ENCODE results near the gene HES5. TPM values are rescaled to one million over a fixed set of nuclear protein-coding genes. Genes with fewer than 3 reads are reported as not detected.
A peak's percentile ranks its signal among the peaks of the same experiment; 100 is the strongest.
"Not testable (repeated sequence)": the region's sequence is repeated elsewhere in the genome, so short reads cannot be mapped to it uniquely, and the experiment has no call there.

HES5 gene
- total and polyA plus RNA-seq, 10 donors, result 0.36 to 0.54 (median 0.38) TPM; not detected in 5

GRCh38 chr1:2553871-2554620 lies 24.0 kb upstream of the HES5 start:
- 61 to 77% (median 66%) methylated on average over 21 to 30 of the region's 30 CpGs for WGBS, 5 donors
- intact Hi-C loops (cut with DNase I; ENCODE audit: low total_unique reads), result no loop called here
- DNase-seq, result no peak
- peak overlapping the region in 6 of 8 donors; percentile 96 to 99 (median 98) for H3K27ac ChIP-seq
- peaks cover 45 to 81% (median 65%) of the 10 kb centered on the region in 6 donors for H3K4me1 ChIP-seq
- TF ChIP-seq POLR2A (IDR thresholded peaks at IDR 0.05) (no peak), POLR2AphosphoS5 (IDR thresholded peaks at IDR 0.05) (peak in 2 of 3 donors; percentile 59), CTCF (IDR thresholded peaks at IDR 0.05 in 8 of 11, conservative IDR thresholded peaks at IDR 0.05 in 3 of 11) (no peak)
- H3K9me3 ChIP-seq, result no peaks in the 10 kb centered on the region
- peak overlapping the region in 2 of 8 donors; percentile 71 to 95 for H3K4me3 ChIP-seq
- H3K36me3 ChIP-seq, result peaks cover 0 to 16% (median 13%) of the 10 kb centered on the region in 6 donors
- no peaks in the 10 kb centered on the region for H3K27me3 ChIP-seq (replicated peaks in 1 of 7)

GRCh38 chr1:2553076-2553475 lies 23.0 kb upstream of the HES5 start:
- intact Hi-C loops (cut with DNase I; ENCODE audit: low total_unique reads); H3K9me3 ChIP-seq; H3K36me3 ChIP-seq; H3K27ac ChIP-seq; H3K27me3 ChIP-seq (replicated peaks in 1 of 7); DNase-seq; H3K4me3 ChIP-seq: not testable (repeated sequence)
- peaks cover 42 to 81% (median 65%) of the 10 kb centered on the region in 6 donors for H3K4me1 ChIP-seq
- WGBS, 5 donors, result 54 to 88% (median 65%) methylated on average over 7 to 8 of the region's 9 CpGs

GRCh38 chr1:2552189-2552588 lies 22.1 kb upstream of the HES5 start:
- WGBS, 5 donors, result 89 to 96% (median 95%) methylated on average over 19 to 26 of the region's 26 CpGs
- intact Hi-C loops (cut with DNase I; ENCODE audit: low total_unique reads), result no loop called here
- H3K4me1 ChIP-seq, result peaks cover 42 to 81% (median 65%) of the 10 kb centered on the region in 6 donors
- DNase-seq, result no peak
- no peaks in the 10 kb centered on the region for H3K9me3 ChIP-seq
- H3K27ac ChIP-seq, result peak overlapping the region in 2 of 8 donors; percentile 99
- TF ChIP-seq POLR2AphosphoS5 (IDR thresholded peaks at IDR 0.05) (peak in 2 of 3 donors; percentile 31 to 52), CTCF (IDR thresholded peaks at IDR 0.05 in 8 of 11, conservative IDR thresholded peaks at IDR 0.05 in 3 of 11) (no peak), POLR2A (IDR thresholded peaks at IDR 0.05) (no peak)
- no peaks in the 10 kb centered on the region for H3K27me3 ChIP-seq (replicated peaks in 1 of 7)
- H3K36me3 ChIP-seq, result no peaks in the 10 kb centered on the region
- no peak overlapping the region for H3K4me3 ChIP-seq

GRCh38 chr1:2551544-2551943 lies 21.5 kb upstream of the HES5 start:
- 71 to 87% (median 80%) methylated on average over 9 of the region's 9 CpGs for WGBS, 5 donors
- intact Hi-C loops (cut with DNase I; ENCODE audit: low total_unique reads); DNase-seq; H3K36me3 ChIP-seq; H3K9me3 ChIP-seq; H3K27me3 ChIP-seq (replicated peaks in 1 of 7); H3K4me3 ChIP-seq: not testable (repeated sequence)
- peaks cover 43 to 81% (median 68%) of the 10 kb centered on the region in 6 donors for H3K4me1 ChIP-seq
- peak overlapping the region in 5 of 8 donors; percentile 36 to 99 (median 98) for H3K27ac ChIP-seq

- peak overlapping the region in 1 of 8 donors; percentile 92 for H3K4me3 ChIP-seq
- peak; percentile 82 for DNase-seq
- H3K9me3 ChIP-seq; H3K36me3 ChIP-seq; intact Hi-C loops (cut with DNase I; ENCODE audit: low total_unique reads); H3K27me3 ChIP-seq (replicated peaks in 1 of 7): not testable (repeated sequence)
- peak in 1 of 3 donors; percentile 3 for TF ChIP-seq POLR2AphosphoS5 (IDR thresholded peaks at IDR 0.05)
- H3K4me1 ChIP-seq, result peaks cover 40 to 86% (median 71%) of the 10 kb centered on the region in 6 donors
- H3K27ac ChIP-seq, result peak overlapping the region in 7 of 8 donors; percentile 13 to 99 (median 98)
- 37 to 57% (median 55%) methylated on average over 8 to 12 of the region's 12 CpGs for WGBS, 5 donors
These were observed 20.3 kb upstream of the HES5 start for GRCh38 chr1:2550309-2550861.

GRCh38 chr1:2549367-2550029 lies 19.4 kb upstream of the HES5 start:
- DNase-seq, result peak; percentile 85

More at GRCh38 chr1:2549367-2550029, 19.4 kb upstream of the HES5 start:
- not testable (repeated sequence) for H3K36me3 ChIP-seq; H3K9me3 ChIP-seq; H3K27me3 ChIP-seq (replicated peaks in 1 of 7)
- Histone ChIP-seq H3K27ac (peak overlapping the region; percentile 92 to 99 (median 98)), H3K4me1 (peaks cover 34 to 86% (median 68%) of the 10 kb centered on the region in 6 donors), H3K4me3 (peak overlapping the region in 5 of 8 donors; percentile 59 to 93 (median 85))
- intact Hi-C loops (cut with DNase I; ENCODE audit: low total_unique reads), result loop anchor here (5.0 kb wide), 2 partner anchors 137 to 352 kb away; partner anchors contain the start of gene PEX10
- WGBS, 5 donors, result 55 to 66% (median 61%) methylated on average over 17 to 27 of the region's 28 CpGs

Data from spleen (tissue), 11 donors.